HCT116 (cell line): ENCODE results near the gene PIGA. TPM values are rescaled to one million over a fixed set of nuclear protein-coding genes. Genes with fewer than 3 reads are reported as not detected.

Experiments used
- ATAC-seq: fragments of 200-7000 bp; cut with Tn5 transposase; 2 replicates; pipeline ENCODE4 v1.9.1; 2020; ENCODE audit warnings: mild to moderate bottlenecking, moderate library complexity
- BruUV-seq: library from RNA; stranded (reverse); fragments of 400-500 nt; replicated peaks from 2 replicates; lab custom pipeline; 2021; lab: Mats Ljungman, UMichigan
- CTCF ChIA-PET: fragments of 300-600 bp; sonication (Branson Sonifier 250); formaldehyde crosslinking; loops from one replicate; lab custom pipeline; 2021; ENCODE audit warnings: antibody characterized with exemption; lab: Charles Lee
- POLR2A ChIA-PET: fragments of 300-600, 350-600 bp; sonication (Branson Sonifier 250); formaldehyde crosslinking; loops from one replicate; lab custom pipeline; 2021; ENCODE audit warnings: antibody characterized with exemption; lab: Charles Lee
- RAD21 ChIA-PET, 2 experiments: fragments of 300-600 bp; sonication (Branson Sonifier 250); formaldehyde crosslinking; loops; one replicate each; lab custom pipeline; 2023; ENCODE audit warnings: low total read pairs in 2 of 2; ENCODE audit not compliant: uncharacterized antibody in 2 of 2, unreplicated experiment in 2 of 2, low non-redundant PET in 1 of 2; lab: Charles Lee
- DNase-seq: peaks from one replicate; pipeline ENCODE4 v3.0.0-alpha.2; 2010; ENCODE audit warnings: low read depth, low spot score
- H2AFZ ChIP-seq: fragments of 200-600 bp; shearing (Covaris generic), sonication (generic); 2 replicates; pipeline ENCODE4 v1.6.1; 2017; ENCODE audit warnings: low read depth, mixed run types, mixed read lengths, antibody characterized with exemption, low read length; ENCODE audit not compliant: poor library complexity, severe bottlenecking
- H3K27ac ChIP-seq: 2 replicates; pipeline ENCODE4 v1.5.1; 2012; ENCODE audit warnings: low read depth, low read length
- H3K27me3 ChIP-seq: fragments of 200-600 bp; sonication (generic); 2 replicates; pipeline ENCODE4 v1.6.1; 2016; ENCODE audit warnings: mixed run types, low read length, mixed read lengths; ENCODE audit not compliant: insufficient read depth
- H3K36me3 ChIP-seq, 2 experiments: fragments of 200-500 bp in 1 of 2; fragments of 200-600 bp in 1 of 2; sonication (Bioruptor generic) in 1 of 2; sonication (generic) in 1 of 2; 2 replicates each; pipeline versions ENCODE4 v1.5.1 to v1.6.1; 2014 to 2016; ENCODE audit warnings: low read length in 2 of 2, inconsistent platforms in 1 of 2, mixed read lengths in 1 of 2, mixed run types in 1 of 2; ENCODE audit not compliant: insufficient read depth in 2 of 2, control insufficient read depth in 1 of 2
- H3K4me1 ChIP-seq, 2 experiments: fragments of 200-600 bp in 1 of 2; sonication (generic) in 1 of 2; 2 replicates each; pipeline versions ENCODE4 v1.5.1 to v1.6.1; 2012 to 2017; ENCODE audit warnings: low read length in 2 of 2, inconsistent platforms in 1 of 2, mild to moderate bottlenecking in 1 of 2, mixed read lengths in 1 of 2, mixed run types in 1 of 2, moderate library complexity in 1 of 2; ENCODE audit not compliant: insufficient read depth in 2 of 2, control insufficient read depth in 1 of 2
- H3K4me2 ChIP-seq: fragments of 200-600 bp; sonication (generic); 2 replicates; pipeline ENCODE4 v1.6.1; 2017; ENCODE audit warnings: mixed run types, low read length, mixed read lengths
- H3K4me3 ChIP-seq, 2 experiments: fragments of 200-600 bp in 1 of 2; sonication (generic) in 1 of 2; replicated peaks in 1 of 2; 2 replicates each; pipeline ENCODE4 v1.5.1; 2011 to 2016; ENCODE audit warnings: low read length in 2 of 2, control low read depth in 1 of 2, low read depth in 1 of 2, mild to moderate bottlenecking in 1 of 2, mixed read lengths in 1 of 2, mixed run types in 1 of 2
- H3K79me2 ChIP-seq: fragments of 200-600 bp; sonication (generic); 2 replicates; pipeline ENCODE4 v1.6.1; 2017; ENCODE audit warnings: mild to moderate bottlenecking, mixed run types, low read length, moderate library complexity, mixed read lengths; ENCODE audit not compliant: insufficient read depth
- H3K9ac ChIP-seq: fragments of 200-600 bp; sonication (generic); 2 replicates; pipeline ENCODE4 v1.6.1; 2016; ENCODE audit warnings: low read length, mixed read lengths
- H3K9me2 ChIP-seq: fragments of 200-600 bp; sonication (generic), shearing (Covaris generic); 2 replicates; pipeline ENCODE4 v1.6.1; 2017; ENCODE audit warnings: mixed run types, mild to moderate bottlenecking, moderate library complexity; ENCODE audit not compliant: insufficient read depth
- H3K9me3 ChIP-seq, 2 experiments: fragments of 200-500 bp in 1 of 2; fragments of 200-600 bp in 1 of 2; sonication (Bioruptor generic) in 1 of 2; sonication (generic) in 1 of 2; 2 replicates each; pipeline ENCODE4 v1.6.1; 2014 to 2017; ENCODE audit warnings: low read length in 2 of 2, mixed read lengths in 2 of 2, inconsistent platforms in 1 of 2, low read depth in 1 of 2, mild to moderate bottlenecking in 1 of 2, mixed run types in 1 of 2, moderate library complexity in 1 of 2; ENCODE audit not compliant: control insufficient read depth in 1 of 2, insufficient read depth in 1 of 2
- H4K20me1 ChIP-seq: fragments of 200-600 bp; sonication (generic), shearing (Covaris generic); 2 replicates; pipeline ENCODE4 v1.6.1; 2017; ENCODE audit warnings: mixed run types, mild to moderate bottlenecking, moderate library complexity; ENCODE audit not compliant: insufficient read depth
- ATF3 ChIP-seq: IDR thresholded peaks from 2 replicates; pipeline ENCODE4 v1.6.1; 2012
- CBX3 ChIP-seq: IDR thresholded peaks from 2 replicates; pipeline ENCODE4 v1.6.1; 2012; ENCODE audit warnings: low read depth
- CEBPB ChIP-seq: IDR thresholded peaks from 2 replicates; pipeline ENCODE4 v1.6.1; 2012; ENCODE audit warnings: low read depth
- FOSL1 ChIP-seq: IDR thresholded peaks from 2 replicates; pipeline ENCODE4 v1.6.1; 2012; ENCODE audit warnings: low read depth
- POLR2AphosphoS5 ChIP-seq: IDR thresholded peaks from 2 replicates; pipeline ENCODE4 v1.6.1; 2011; ENCODE audit warnings: mild to moderate bottlenecking, low read depth, low read length, moderate library complexity
- RAD21 ChIP-seq: IDR thresholded peaks from 2 replicates; pipeline ENCODE4 v1.6.1; 2012; ENCODE audit warnings: low read depth, mild to moderate bottlenecking
- YY1 ChIP-seq: IDR thresholded peaks from 2 replicates; pipeline ENCODE4 v1.6.1; 2011; ENCODE audit warnings: low read length, low read depth, moderate library complexity, mild to moderate bottlenecking; ENCODE audit not compliant: insufficient replicate concordance; ENCODE audit errors: extremely low read depth
- ZFX ChIP-seq: fragments of 450-650 bp; IDR thresholded peaks from 2 replicates; pipeline ENCODE4 v1.6.1; 2017
- ZNF274 ChIP-seq: fragments of 200-500 bp; sonication (Bioruptor generic); IDR thresholded peaks from 2 replicates; pipeline ENCODE4 v1.6.1; 2014; ENCODE audit warnings: mild to moderate bottlenecking, low read depth, low read length, inconsistent platforms
- intact Hi-C: fragments of 100-400 bp; cut with micrococcal nuclease; formaldehyde crosslinking; loops from 2 replicates; pipeline ENCODE4 v1.10.0; 2022
- total RNA-seq: library from RNA; stranded (reverse); gene quantifications from one replicate; pipeline ENCODE4 v1.2.1, GENCODE V29; 2021; ENCODE audit not compliant: unreplicated experiment
- TF ChIP-seq, protein P1 (sequence below), 3 experiments: fragments of 200-600 bp in 1 of 3; sonication (generic) in 1 of 3; IDR thresholded peaks in 2 of 3; conservative IDR thresholded peaks in 1 of 3; 2 replicates each; pipeline ENCODE4 v1.5.1; 2012 to 2017; ENCODE audit warnings: low read depth in 2 of 3, low read length in 2 of 3, antibody characterized with exemption in 1 of 3, borderline replicate concordance in 1 of 3, control low read depth in 1 of 3, mild to moderate bottlenecking in 1 of 3, mixed read lengths in 1 of 3, mixed run types in 1 of 3, moderate library complexity in 1 of 3; ENCODE audit not compliant: insufficient read depth in 1 of 3

The PIGA gene
- total RNA-seq, 1 experiment from 2014 or later = 12.7 TPM

DNA sequence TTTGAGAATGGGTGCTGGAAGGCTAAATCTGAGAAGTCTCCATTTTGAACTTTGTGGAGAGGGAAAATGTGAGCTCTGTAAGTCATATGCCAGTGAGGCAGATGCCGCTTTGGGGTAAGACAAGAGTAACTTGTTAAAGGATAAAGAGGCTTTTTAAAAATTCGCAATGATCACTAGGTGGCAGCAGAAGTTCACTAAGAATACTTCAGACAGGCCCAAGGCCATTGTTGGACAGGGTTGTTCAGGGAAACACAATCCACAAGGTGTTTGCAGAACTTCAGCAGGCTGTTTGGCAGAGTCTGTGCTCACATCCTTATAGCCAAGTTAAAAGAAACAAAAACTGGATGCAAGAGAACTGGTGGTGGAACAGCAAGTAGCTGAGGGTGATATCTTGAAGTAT lies 13.7 kb upstream of the PIGA start:
- POLR2A ChIA-PET = no interaction called here
- BruUV-seq = no TSS peak
- H2AFZ ChIP-seq = no peak overlapping the region

GRCh38 chrX:15345976-15346375 lies 10.7 kb upstream of the PIGA start:
- Histone ChIP-seq H4K20me1 (no peaks in the 10 kb centered on the region), H3K9me2 (no peaks in the 10 kb centered on the region), H3K4me3 (no peak overlapping the region), H3K4me2 (no peak overlapping the region), H3K9ac (no peak overlapping the region), H2AFZ (no peak overlapping the region), H3K79me2 (no peaks in the 10 kb centered on the region), H3K9me3 (no peaks in the 10 kb centered on the region), H3K27me3 (no peaks in the 10 kb centered on the region), H3K27ac (no peak overlapping the region), H3K36me3 (no peaks in the 10 kb centered on the region), H3K4me1 (no peaks in the 10 kb centered on the region)
- no peak for ATAC-seq
- BruUV-seq = no TSS peak
- ChIA-PET POLR2A (no interaction called here), RAD21 (no interaction called here), CTCF (no interaction called here)
- intact Hi-C loops = loop anchor here (5.0 kb wide), 1 partner anchor 221 kb away; no protein-coding TSS in a partner anchor
- DNase-seq = no peak
- TF ChIP-seq FOSL1 (no peak), RAD21 (no peak), ATF3 (no peak), POLR2AphosphoS5 (no peak), CEBPB (no peak), CBX3 (no peak), YY1 (no peak), ZFX (no peak), ZNF274 (no peak)
- TF ChIP-seq, protein P1, sequence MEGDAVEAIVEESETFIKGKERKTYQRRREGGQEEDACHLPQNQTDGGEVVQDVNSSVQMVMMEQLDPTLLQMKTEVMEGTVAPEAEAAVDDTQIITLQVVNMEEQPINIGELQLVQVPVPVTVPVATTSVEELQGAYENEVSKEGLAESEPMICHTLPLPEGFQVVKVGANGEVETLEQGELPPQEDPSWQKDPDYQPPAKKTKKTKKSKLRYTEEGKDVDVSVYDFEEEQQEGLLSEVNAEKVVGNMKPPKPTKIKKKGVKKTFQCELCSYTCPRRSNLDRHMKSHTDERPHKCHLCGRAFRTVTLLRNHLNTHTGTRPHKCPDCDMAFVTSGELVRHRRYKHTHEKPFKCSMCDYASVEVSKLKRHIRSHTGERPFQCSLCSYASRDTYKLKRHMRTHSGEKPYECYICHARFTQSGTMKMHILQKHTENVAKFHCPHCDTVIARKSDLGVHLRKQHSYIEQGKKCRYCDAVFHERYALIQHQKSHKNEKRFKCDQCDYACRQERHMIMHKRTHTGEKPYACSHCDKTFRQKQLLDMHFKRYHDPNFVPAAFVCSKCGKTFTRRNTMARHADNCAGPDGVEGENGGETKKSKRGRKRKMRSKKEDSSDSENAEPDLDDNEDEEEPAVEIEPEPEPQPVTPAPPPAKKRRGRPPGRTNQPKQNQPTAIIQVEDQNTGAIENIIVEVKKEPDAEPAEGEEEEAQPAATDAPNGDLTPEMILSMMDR (IDR thresholded peaks at IDR 0.05 in 2 of 3, conservative IDR thresholded peaks at IDR 0.05 in 1 of 3; ENCODE audit: borderline replicate concordance in 1 of 3, insufficient read depth in 1 of 3, low read depth in 2 of 3, low read length in 2 of 3) = no peak

More for the DNA sequence above, 13.7 kb upstream of the PIGA start:
- H3K4me3 ChIP-seq = no peak overlapping the region
- H3K36me3 ChIP-seq = no peaks in the 10 kb centered on the region
- no peaks in the 10 kb centered on the region for H3K27me3 ChIP-seq
- intact Hi-C loops = loop anchor here (1.0 to 5.0 kb wide), 2 partner anchors 119 to 218 kb away; no protein-coding TSS in a partner anchor
- no peaks in the 10 kb centered on the region for H3K9me3 ChIP-seq
- ChIA-PET CTCF (interaction anchor here (0.9 to 1.0 kb wide), 2 partner anchors 9 to 144 kb away, joined by 3 read pairs; partner anchors contain the start of gene PIR), RAD21 (no interaction called here)
- no peak overlapping the region for H3K27ac ChIP-seq
- no peaks in the 10 kb centered on the region for H4K20me1 ChIP-seq
- ATAC-seq (peak; percentile 81), DNase-seq (peak; percentile 39)
- H3K4me1 ChIP-seq = no peaks in the 10 kb centered on the region
- no peaks in the 10 kb centered on the region for H3K9me2 ChIP-seq
- H3K9ac ChIP-seq = no peak overlapping the region
- no peak overlapping the region for H3K4me2 ChIP-seq
- TF ChIP-seq, protein P1 (IDR thresholded peaks at IDR 0.05 in 2 of 3, conservative IDR thresholded peaks at IDR 0.05 in 1 of 3; ENCODE audit: borderline replicate concordance in 1 of 3, insufficient read depth in 1 of 3, low read depth in 2 of 3, low read length in 2 of 3) = peak; percentile 18 to 41 (median 34); a peak in 4 of 6 replicates
- TF ChIP-seq ATF3 (no peak), RAD21 (peak; percentile 71)
- H3K79me2 ChIP-seq = no peaks in the 10 kb centered on the region
